GM23248 (cell line): Measurements from ENCODE around the gene EYA4. TPM values are rescaled to one million over a fixed set of nuclear protein-coding genes. Genes with fewer than 3 reads are reported as not detected.

Experiments
- DNase-seq: peaks from one replicate; pipeline ENCODE4 v3.0.0-alpha.2; 2015
- H2AFZ ChIP-seq: fragments of 200-600 bp; sonication (generic); 2 replicates; pipeline ENCODE4 v1.6.1; 2016; ENCODE audit warnings: antibody characterized with exemption
- H3F3A ChIP-seq: fragments of 200-600 bp; sonication (generic); 2 replicates; pipeline ENCODE4 v1.6.1; 2016; ENCODE audit warnings: mild to moderate bottlenecking, antibody characterized with exemption, mixed run types; ENCODE audit not compliant: insufficient read depth
- H3K27ac ChIP-seq: fragments of 200-600 bp; sonication (generic); 2 replicates; pipeline ENCODE4 v1.5.1; 2016; ENCODE audit warnings: mild to moderate bottlenecking
- H3K27me3 ChIP-seq: fragments of 200-600 bp; sonication (generic); replicated peaks from 2 replicates; pipeline ENCODE4 v1.6.1; 2016; ENCODE audit warnings: mild to moderate bottlenecking; ENCODE audit not compliant: insufficient read depth
- H3K36me3 ChIP-seq: fragments of 200-600 bp; sonication (generic); 2 replicates; pipeline ENCODE4 v1.6.1; 2016; ENCODE audit warnings: low read depth, mild to moderate bottlenecking
- H3K4me1 ChIP-seq: fragments of 200-600 bp; sonication (generic); 2 replicates; pipeline ENCODE4 v1.6.1; 2016; ENCODE audit warnings: mild to moderate bottlenecking; ENCODE audit not compliant: insufficient read depth
- H3K4me2 ChIP-seq: fragments of 200-600 bp; sonication (generic); one replicate; pipeline ENCODE4 v1.6.1; 2016; ENCODE audit warnings: mild to moderate bottlenecking; ENCODE audit not compliant: unreplicated experiment
- H3K4me3 ChIP-seq: fragments of 200-600 bp; sonication (generic); 2 replicates; pipeline ENCODE4 v1.5.1; 2016; ENCODE audit warnings: mild to moderate bottlenecking
- H3K79me2 ChIP-seq: fragments of 200-600 bp; sonication (generic); 2 replicates; pipeline ENCODE4 v1.6.1; 2016; ENCODE audit warnings: mild to moderate bottlenecking; ENCODE audit not compliant: insufficient read depth
- H3K9ac ChIP-seq: fragments of 200-600 bp; sonication (generic); 2 replicates; pipeline ENCODE4 v1.6.1; 2016; ENCODE audit warnings: mild to moderate bottlenecking
- H3K9me2 ChIP-seq: fragments of 200-600 bp; sonication (generic); 2 replicates; pipeline ENCODE4 v1.6.1; 2016; ENCODE audit warnings: mixed run types, mild to moderate bottlenecking, moderate library complexity; ENCODE audit not compliant: insufficient read depth
- H3K9me3 ChIP-seq: fragments of 200-600 bp; sonication (generic); one replicate; pipeline ENCODE4 v1.6.1; 2017; ENCODE audit warnings: low read depth
- H4K20me1 ChIP-seq: fragments of 200-600 bp; sonication (generic); 2 replicates; pipeline ENCODE4 v1.6.0; 2016; ENCODE audit not compliant: insufficient read depth
- EZH2 ChIP-seq: fragments of 200-600 bp; sonication (generic); IDR thresholded peaks from 2 replicates; pipeline ENCODE4 v1.6.1; 2018; ENCODE audit warnings: antibody characterized with exemption, mild to moderate bottlenecking; ENCODE audit not compliant: insufficient read depth, poor library complexity, severe bottlenecking
- EZH2phosphoT487 ChIP-seq: fragments of 200-600 bp; sonication (generic); IDR thresholded peaks from 2 replicates; pipeline ENCODE4 v1.6.1; 2018; ENCODE audit warnings: antibody characterized with exemption, moderate library complexity, mild to moderate bottlenecking, low read depth; ENCODE audit not compliant: insufficient read depth
- WGBS, 2 experiments: methylation state at CpG; one replicate each; pipeline ENCODE4 v1.1.6; 2015 to 2017; ENCODE audit warnings: low lambda C conversion rate in 2 of 2, low coverage in 1 of 2; ENCODE audit errors: missing lambda C conversion rate in 2 of 2; 5-methylcytosine and 5-hydroxymethylcytosine counted together
- in situ Hi-C: fragments of 300-500 bp; cut with MboI; formaldehyde crosslinking; loops from 2 replicates; pipeline ENCODE4 v1.15.0; 2020
- polyA plus RNA-seq: library from polyadenylated mRNA; unstranded; fragments of >200 nt; fragmentation: Nextera tagmentation; extraction: Ambion mirVana; gene quantifications from 2 replicates; pipeline ENCODE4 v1.2.1, GENCODE V29; 2016
- total RNA-seq: library from RNA; depleted of rRNA; stranded (reverse); fragments of >200 nt; shearing (Covaris generic); gene quantifications from 2 replicates; pipeline ENCODE4 v1.2.3, GENCODE V29; 2014

Gene EYA4
- total and polyA plus RNA-seq, 2 experiments from 2014 or later, result not detected

GRCh38 chr6:133225560-133225959, 15.6 kb upstream of the EYA4 start:
- TF ChIP-seq EZH2 (no peak), EZH2phosphoT487 (no peak)
- H2AFZ ChIP-seq, result no peak overlapping the region
- H3K9ac ChIP-seq, result no peak overlapping the region
- no peaks in the 10 kb centered on the region for H3K9me2 ChIP-seq
- H3K4me1 ChIP-seq, result no peaks in the 10 kb centered on the region
- WGBS, 2 experiments, result 76 to 85% methylated on average over 2 of the region's 2 CpGs
- H3K4me2 ChIP-seq, result no peak overlapping the region
- H3K27me3 ChIP-seq, result no peaks in the 10 kb centered on the region
- no peak overlapping the region for H3K4me3 ChIP-seq
- H3K36me3 ChIP-seq, result no peaks in the 10 kb centered on the region
- H3K9me3 ChIP-seq, result no peaks in the 10 kb centered on the region
- DNase-seq, result no peak
- no peak overlapping the region for H3K27ac ChIP-seq
- no peaks in the 10 kb centered on the region for H3F3A ChIP-seq
- H4K20me1 ChIP-seq, result no peaks in the 10 kb centered on the region
- in situ Hi-C loops, result no loop called here
- no peaks in the 10 kb centered on the region for H3K79me2 ChIP-seq

GRCh38 chr6:133227344-133227743, 13.8 kb upstream of the EYA4 start:
- in situ Hi-C loops, result no loop called here
- no peak overlapping the region for H3K4me2 ChIP-seq
- H3K9me2 ChIP-seq, result no peaks in the 10 kb centered on the region
- H3K9ac ChIP-seq, result no peak overlapping the region
- H3K9me3 ChIP-seq, result no peaks in the 10 kb centered on the region
- no peaks in the 10 kb centered on the region for H3K36me3 ChIP-seq
- no peaks in the 10 kb centered on the region for H3F3A ChIP-seq
- H2AFZ ChIP-seq, result no peak overlapping the region
- no peak overlapping the region for H3K4me3 ChIP-seq
- no peaks in the 10 kb centered on the region for H4K20me1 ChIP-seq
- no peak overlapping the region for H3K27ac ChIP-seq
- no peaks in the 10 kb centered on the region for H3K79me2 ChIP-seq
- 0 out of 2 replicates have a peak, but pooled peaks cover 4% of the 10 kb centered on the region for H3K27me3 ChIP-seq
- DNase-seq, result no peak
- H3K4me1 ChIP-seq, result no peaks in the 10 kb centered on the region
- TF ChIP-seq EZH2phosphoT487 (no peak), EZH2 (no peak)

- Histone ChIP-seq H3K36me3 (no peaks in the 10 kb centered on the region), H3K9ac (no peak overlapping the region), H3K4me3 (no peak overlapping the region), H3K9me2 (no peaks in the 10 kb centered on the region), H2AFZ (no peak overlapping the region), H3K4me2 (no peak overlapping the region), H3K9me3 (no peaks in the 10 kb centered on the region), H3F3A (no peaks in the 10 kb centered on the region), H3K27ac (no peak overlapping the region), H3K27me3 (peaks cover 4% of the 10 kb centered on the region; the same call in 1 of the 2 replicates), H4K20me1 (no peaks in the 10 kb centered on the region), H3K4me1 (no peaks in the 10 kb centered on the region), H3K79me2 (no peaks in the 10 kb centered on the region)
- in situ Hi-C loops, result no loop called here
- TF ChIP-seq EZH2, result no peak
- no peak for TF ChIP-seq EZH2phosphoT487
- 67 to 71% methylated on average over 1 of the region's 1 CpG for WGBS, 2 experiments
- DNase-seq, result no peak
These were observed 11.1 kb upstream of the EYA4 start for GRCh38 chr6:133230052-133230451.

GRCh38 chr6:133235221-133235620, 5.9 kb upstream of the EYA4 start:
- no peaks in the 10 kb centered on the region for H4K20me1 ChIP-seq
- no peak overlapping the region for H3K4me2 ChIP-seq
- H2AFZ ChIP-seq, result no peak overlapping the region
- no peaks in the 10 kb centered on the region for H3K79me2 ChIP-seq
- no peaks in the 10 kb centered on the region for H3K9me3 ChIP-seq
- H3K4me1 ChIP-seq, result no peaks in the 10 kb centered on the region
- 68 to 85% methylated on average over 1 of the region's 1 CpG for WGBS, 2 experiments
- peaks cover 4% of the 10 kb centered on the region; the same call in 1 of the 2 replicates for H3F3A ChIP-seq
- DNase-seq, result no peak
- H3K27ac ChIP-seq, result no peak overlapping the region
- H3K4me3 ChIP-seq, result no peak overlapping the region
- H3K27me3 ChIP-seq, result peaks cover 19% of the 10 kb centered on the region
- in situ Hi-C loops, result no loop called here
- no peaks in the 10 kb centered on the region for H3K36me3 ChIP-seq
- H3K9me2 ChIP-seq, result no peaks in the 10 kb centered on the region
- TF ChIP-seq EZH2phosphoT487, result no peak
- no peak for TF ChIP-seq EZH2
- H3K9ac ChIP-seq, result no peak overlapping the region

GRCh38 chr6:133236932-133237331, 4.2 kb upstream of the EYA4 start:
- no peaks in the 10 kb centered on the region for H3K79me2 ChIP-seq
- H3K9ac ChIP-seq, result no peak overlapping the region
- H3K4me3 ChIP-seq, result no peak overlapping the region
- H3K9me2 ChIP-seq, result no peaks in the 10 kb centered on the region
- no peaks in the 10 kb centered on the region for H4K20me1 ChIP-seq
- no peak overlapping the region for H3K4me2 ChIP-seq
- DNase-seq, result peak; percentile 40
- no peak overlapping the region for H3K27ac ChIP-seq
- WGBS, 2 experiments, result 58 to 60% methylated on average over 1 of the region's 1 CpG
- peaks cover 4% of the 10 kb centered on the region; the same call in 1 of the 2 replicates for H3F3A ChIP-seq
- H3K9me3 ChIP-seq, result no peaks in the 10 kb centered on the region
- in situ Hi-C loops, result no loop called here
- peaks cover 23% of the 10 kb centered on the region for H3K27me3 ChIP-seq
- no peaks in the 10 kb centered on the region for H3K4me1 ChIP-seq
- TF ChIP-seq EZH2, result no peak
- H2AFZ ChIP-seq, result no peak overlapping the region
- H3K36me3 ChIP-seq, result no peaks in the 10 kb centered on the region
